ENCODE measurements around the gene ZNF630.
"Not testable (repeated sequence)": the region's sequence is repeated elsewhere in the genome, so short reads cannot be mapped to it uniquely, and the experiment has no call there.

Gene ZNF630

GRCh38 chrX:48030237-48030636 lies 41.2 kb downstream of the ZNF630 start:
- no peak for DNase-seq (ENCODE audit: low read depth in 2 of 2)

GRCh38 chrX:48028091-48028490 lies 43.3 kb downstream of the ZNF630 start:
- no peak for DNase-seq (ENCODE audit: low read depth in 2 of 2)

GRCh38 chrX:48027545-48027944 lies 43.9 kb downstream of the ZNF630 start:
- DNase-seq (ENCODE audit: low read depth in 2 of 2), result not testable (repeated sequence)

- DNase-seq (ENCODE audit: low read depth in 2 of 2), result no peak
Observed at GRCh38 chrX:48025561-48025960, 45.9 kb downstream of the ZNF630 start.

- no peak for DNase-seq (ENCODE audit: low read depth in 2 of 2)
Observed at GRCh38 chrX:48022738-48023137, 48.7 kb downstream of the ZNF630 start.

GRCh38 chrX:48022100-48022499 lies 49.3 kb downstream of the ZNF630 start:
- no peak for DNase-seq (ENCODE audit: low read depth in 2 of 2)

- peak; percentile 34 to 42 for DNase-seq (ENCODE audit: low read depth in 2 of 2)
Observed at GRCh38 chrX:48021026-48021900, 50.2 kb downstream of the ZNF630 start.

- DNase-seq (ENCODE audit: low read depth in 2 of 2), result not testable (repeated sequence)
Observed at GRCh38 chrX:48020472-48020871, 51.0 kb downstream of the ZNF630 start.

- DNase-seq (ENCODE audit: low read depth in 2 of 2), result not testable (repeated sequence)
Observed at GRCh38 chrX:48019892-48020291, 51.5 kb downstream of the ZNF630 start.

- not testable (repeated sequence) for DNase-seq (ENCODE audit: low read depth in 2 of 2)
Observed at GRCh38 chrX:48016583-48017310, 54.7 kb downstream of the ZNF630 start.

GRCh38 chrX:48009445-48009960 lies 61.9 kb downstream of the ZNF630 start:
- not testable (repeated sequence) for DNase-seq (ENCODE audit: low read depth in 2 of 2)

Data from stimulated activated CD8-positive, alpha-beta memory T cell treated with anti-CD3 and anti-CD28 coated beads, Interleukin-15, amount 100 ng/mL, for 48 hours (primary cell).